IMR-90 (cell line): Measurements from ENCODE around the gene OSGEP. TPM values are rescaled to one million over a fixed set of nuclear protein-coding genes. Genes with fewer than 3 reads are reported as not detected.

Experiments
- ATAC-seq: fragments of 200-7000 bp; cut with Tn5 transposase; 2 replicates; pipeline ENCODE4 v1.9.1; 2020; ENCODE audit warnings: low read depth, mild to moderate bottlenecking, moderate library complexity
- BruUV-seq: library from RNA; stranded (reverse); fragments of 400-500 nt; replicated peaks from 2 replicates; lab custom pipeline; 2021; lab: Mats Ljungman, UMichigan
- CTCF ChIA-PET: fragments of 300-600 bp; formaldehyde crosslinking; extraction: SDS; loops from one replicate; lab custom pipeline; 2021; ENCODE audit warnings: antibody characterized with exemption; lab: Yijun Ruan, JAX
- POLR2A ChIA-PET: fragments of 300-600 bp; sonication (Branson Sonifier 250); formaldehyde crosslinking; loops from one replicate; lab custom pipeline; 2022; ENCODE audit warnings: antibody characterized with exemption; ENCODE audit not compliant: unreplicated experiment; lab: Charles Lee
- DNase-seq: peaks from one replicate; pipeline ENCODE4 v3.0.0; 2013
- H2AFZ ChIP-seq: replicated peaks from 2 replicates; pipeline ENCODE3; 2013; ENCODE audit warnings: low read length, mild to moderate bottlenecking; ENCODE audit not compliant: poor library complexity
- H2AK5ac ChIP-seq: 2 replicates; pipeline ENCODE4 v1.6.1; 2013; ENCODE audit warnings: low read depth, low read length, inconsistent platforms
- H2AK9ac ChIP-seq: replicated peaks from 2 replicates; pipeline ENCODE3; 2013; ENCODE audit warnings: mild to moderate bottlenecking, low read depth, low read length, moderate library complexity; ENCODE audit not compliant: poor library complexity
- H2BK120ac ChIP-seq: 2 replicates; pipeline ENCODE4 v1.6.1; 2013; ENCODE audit warnings: low read depth, low read length, inconsistent platforms
- H2BK15ac ChIP-seq: 3 replicates; pipeline ENCODE4 v1.6.1; 2013; ENCODE audit warnings: low read depth, low read length, inconsistent platforms
- H2BK20ac ChIP-seq: 2 replicates; pipeline ENCODE4 v1.6.1; 2013; ENCODE audit warnings: low read depth, mild to moderate bottlenecking, inconsistent platforms, low read length, moderate library complexity
- H2BK5ac ChIP-seq: 2 replicates; pipeline ENCODE4 v1.6.1; 2013; ENCODE audit warnings: mild to moderate bottlenecking, low read depth, low read length, inconsistent platforms; ENCODE audit not compliant: poor library complexity, severe bottlenecking
- H3K14ac ChIP-seq: replicated peaks from 2 replicates; pipeline ENCODE4 v1.6.1; 2013; ENCODE audit warnings: low read depth, low read length, inconsistent platforms
- H3K18ac ChIP-seq: 2 replicates; pipeline ENCODE4 v1.6.1; 2013; ENCODE audit warnings: low read depth, low read length, control low read depth
- H3K23ac ChIP-seq: 2 replicates; pipeline ENCODE4 v1.6.1; 2013; ENCODE audit warnings: low read depth, low read length, inconsistent platforms
- H3K27ac ChIP-seq: 2 replicates; pipeline ENCODE4 v1.5.1; 2013; ENCODE audit warnings: mild to moderate bottlenecking, control low read depth, low read length; ENCODE audit not compliant: insufficient read depth
- H3K27me3 ChIP-seq: 2 replicates; pipeline ENCODE4 v1.6.1; 2013; ENCODE audit warnings: low read length; ENCODE audit not compliant: control insufficient read depth, insufficient read depth
- H3K36me3 ChIP-seq: 2 replicates; pipeline ENCODE4 v1.6.1; 2013; ENCODE audit warnings: low read length, mixed read lengths; ENCODE audit not compliant: control insufficient read depth, insufficient read depth
- H3K4ac ChIP-seq: 2 replicates; pipeline ENCODE4 v1.6.1; 2013; ENCODE audit warnings: low read depth, low read length, inconsistent platforms
- H3K4me1 ChIP-seq: 2 replicates; pipeline ENCODE4 v1.6.1; 2013; ENCODE audit warnings: low read length, mixed read lengths; ENCODE audit not compliant: control insufficient read depth, insufficient read depth
- H3K4me2 ChIP-seq: 2 replicates; pipeline ENCODE4 v1.6.1; 2013; ENCODE audit warnings: low read depth, mild to moderate bottlenecking, control low read depth, low read length, moderate library complexity
- H3K4me3 ChIP-seq: 2 replicates; pipeline ENCODE4 v1.5.1; 2013; ENCODE audit warnings: low read depth, mild to moderate bottlenecking, control low read depth, low read length, moderate library complexity; ENCODE audit not compliant: insufficient read depth
- H3K56ac ChIP-seq: 2 replicates; pipeline ENCODE4 v1.6.1; 2013; ENCODE audit warnings: low read length, inconsistent platforms; ENCODE audit not compliant: insufficient read depth; ENCODE audit errors: extremely low read depth
- H3K79me1 ChIP-seq, 2 experiments: 2 replicates each; pipeline ENCODE4 v1.6.1; 2013; ENCODE audit warnings: low read length in 2 of 2, inconsistent platforms in 1 of 2, low read depth in 1 of 2
- H3K9ac ChIP-seq: 2 replicates; pipeline ENCODE4 v1.6.1; 2013; ENCODE audit warnings: low read depth, low read length, control low read depth
- H3K9me1 ChIP-seq: 2 replicates; pipeline ENCODE4 v1.6.1; 2013; ENCODE audit warnings: low read length, inconsistent platforms; ENCODE audit not compliant: insufficient read depth
- H3K9me3 ChIP-seq: 2 replicates; pipeline ENCODE4 v1.6.1; 2013; ENCODE audit warnings: low read length; ENCODE audit not compliant: control insufficient read depth, insufficient read depth
- H4K20me1 ChIP-seq: 2 replicates; pipeline ENCODE4 v1.6.1; 2013; ENCODE audit warnings: low read length, inconsistent platforms; ENCODE audit not compliant: insufficient read depth
- H4K5ac ChIP-seq: 2 replicates; pipeline ENCODE4 v1.6.1; 2013; ENCODE audit warnings: mild to moderate bottlenecking, low read depth, low read length, control low read depth
- H4K8ac ChIP-seq, 2 experiments: 2 replicates each; pipeline ENCODE4 v1.6.1; 2013; ENCODE audit warnings: low read depth in 2 of 2, low read length in 2 of 2, control low read depth in 1 of 2, inconsistent platforms in 1 of 2
- H4K91ac ChIP-seq: 2 replicates; pipeline ENCODE4 v1.6.1; 2013; ENCODE audit warnings: low read depth, low read length, inconsistent platforms; ENCODE audit not compliant: insufficient read depth
- CEBPB ChIP-seq: IDR thresholded peaks from 2 replicates; pipeline ENCODE4 v1.6.1; 2012; ENCODE audit warnings: low read depth, low read length, improper control_type of control experiment
- FOS ChIP-seq: fragments of 150-350 bp; IDR thresholded peaks from 2 replicates; pipeline ENCODE4 v1.6.1; 2016; ENCODE audit warnings: low read depth, low read length
- MAFK ChIP-seq: IDR thresholded peaks from 2 replicates; pipeline ENCODE4 v1.6.1; 2012; ENCODE audit warnings: low read depth, low read length, improper control_type of control experiment
- SMC3 ChIP-seq: fragments of 150-350 bp; IDR thresholded peaks from 2 replicates; pipeline ENCODE4 v1.6.1; 2016; ENCODE audit warnings: low read depth, mild to moderate bottlenecking, antibody characterized with exemption, low read length, moderate library complexity
- WGBS, 2 experiments: methylation state at CpG; one replicate each; pipeline versions ENCODE4 v1.1.5 to v1.1.7; 2013; ENCODE audit warnings: missing lambda C conversion rate in 2 of 2; ENCODE audit not compliant: insufficient read length in 1 of 2; ENCODE audit errors: extremely low coverage in 2 of 2; 5-methylcytosine and 5-hydroxymethylcytosine counted together
- dilution Hi-C: fragments of 300-500 bp; cut with HindIII; formaldehyde crosslinking; loops from one replicate; pipeline ENCODE4 v1.14.3; 2018; ENCODE audit warnings: low sequenced_read_pairs; ENCODE audit not compliant: unreplicated experiment
- in situ Hi-C: fragments of 300-500 bp; cut with MboI; formaldehyde crosslinking; loops from 3 replicates; pipeline ENCODE4 v1.14.3; 2019; ENCODE audit warnings: low sequenced_read_pairs, inconsistent platforms, mixed read lengths
- intact Hi-C: fragments of 100-400 bp; cut with micrococcal nuclease; formaldehyde crosslinking; loops from 2 replicates; pipeline ENCODE4 v1.10.0; 2022
- polyA plus RNA-seq, 3 experiments: library from polyadenylated mRNA; depleted of rRNA; stranded (reverse); fragments of >200 nt; gene quantifications; 2 replicates each; pipeline ENCODE4 v1.2.3, GENCODE V29; 2012; ENCODE audit warnings: low replicate concordance in 1 of 3
- total RNA-seq: library from RNA; depleted of rRNA; stranded (reverse); fragments of >200 nt; gene quantifications from 2 replicates; pipeline ENCODE4 v1.2.3, GENCODE V29; 2012

OSGEP gene
- total and polyA plus RNA-seq, 2 of the 4 experiments (the other 2 are of a cell fraction): 24.7 to 32.4 TPM

DNA sequence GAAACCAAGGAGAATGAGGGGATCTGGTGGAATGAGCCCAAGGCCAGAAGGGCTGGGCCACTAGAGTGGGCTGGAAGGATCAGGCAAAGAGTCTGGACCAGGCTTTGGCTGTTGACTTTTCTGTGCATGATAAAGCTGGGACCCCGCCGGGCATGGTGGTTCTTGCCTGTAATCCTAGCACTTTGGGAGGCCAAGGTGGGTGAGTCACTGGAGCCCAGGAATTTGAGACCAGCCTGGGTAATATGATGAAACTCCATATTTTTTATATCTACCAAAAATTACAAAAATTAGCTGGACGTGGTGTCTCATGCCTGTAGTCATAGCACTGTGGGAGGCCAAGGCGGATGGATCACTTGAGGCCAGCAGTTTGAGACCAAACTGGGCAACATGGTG is 18.3 kb downstream of the OSGEP start:
- Histone ChIP-seq H4K8ac (no peak overlapping the region), H3K36me3 (no peaks in the 10 kb centered on the region), H3K4me3 (no peak overlapping the region), H3K9ac (no peak overlapping the region), H2BK15ac (no peak overlapping the region), H4K5ac (no peak overlapping the region), H2AK9ac (peak overlapping the region; percentile 33), H2BK120ac (no peak overlapping the region), H4K20me1 (no peaks in the 10 kb centered on the region), H3K14ac (no peak overlapping the region), H3K4me1 (peaks cover 2% of the 10 kb centered on the region; the same call in 1 of the 2 replicates), H3K9me1 (no peaks in the 10 kb centered on the region), H3K4ac (no peak overlapping the region), H3K56ac (no peak overlapping the region), H3K4me2 (no peak overlapping the region), H3K9me3 (no peaks in the 10 kb centered on the region), H2AK5ac (no peak overlapping the region), H2BK20ac (no peak overlapping the region), H3K27ac (no peak overlapping the region), H3K79me1 (no peaks in the 10 kb centered on the region), H3K23ac (no peak overlapping the region), H2AFZ (no peak overlapping the region), H4K91ac (no peak overlapping the region), H3K18ac (no peak overlapping the region), H2BK5ac (no peak overlapping the region), H3K27me3 (peaks cover 8% of the 10 kb centered on the region; the same call in 1 of the 2 replicates)
- DNase-seq (peak; percentile 75), ATAC-seq (peak; percentile 70)
- ChIA-PET CTCF (no interaction called here), POLR2A (no interaction called here)
- TF ChIP-seq FOS: peak; percentile 43; the same call in 1 of the 2 replicates
- TF ChIP-seq SMC3: no peak
- peak; percentile 46; the same call in 1 of the 2 replicates for TF ChIP-seq CEBPB
- no peak for TF ChIP-seq MAFK
- intact Hi-C loops (no loop called here), in situ Hi-C loops (no loop called here), dilution Hi-C loops (no loop called here)
- no CpG with 5 or more reads among the region's 4 CpGs for WGBS, 2 experiments
- no TSS peak for BruUV-seq
